ENCODE measurements around the gene HERC2.
"Not testable (repeated sequence)": the region's sequence is repeated elsewhere in the genome, so short reads cannot be mapped to it uniquely, and the experiment has no call there.

The HERC2 gene

DNA sequence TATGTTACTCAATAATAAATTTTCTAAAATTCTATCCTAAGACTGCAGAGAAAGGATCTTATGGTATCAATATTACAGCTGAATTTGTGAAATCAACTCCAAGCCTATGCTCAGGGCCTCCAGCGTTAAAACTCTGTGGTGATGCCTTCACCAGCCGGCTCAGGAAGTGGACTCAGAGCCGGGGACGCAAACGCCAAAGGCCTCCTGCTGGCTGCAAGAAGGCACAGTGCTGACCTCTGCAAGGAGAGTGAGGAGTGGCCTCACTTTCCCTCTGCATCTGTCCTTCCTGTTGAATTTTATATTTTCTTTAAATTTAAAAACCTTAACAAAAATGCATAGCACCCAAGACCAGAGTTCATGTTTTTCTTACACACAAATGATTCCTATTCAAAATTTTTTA, 48.5 kb downstream of the HERC2 start:
- DNase-seq = no peak

DNA sequence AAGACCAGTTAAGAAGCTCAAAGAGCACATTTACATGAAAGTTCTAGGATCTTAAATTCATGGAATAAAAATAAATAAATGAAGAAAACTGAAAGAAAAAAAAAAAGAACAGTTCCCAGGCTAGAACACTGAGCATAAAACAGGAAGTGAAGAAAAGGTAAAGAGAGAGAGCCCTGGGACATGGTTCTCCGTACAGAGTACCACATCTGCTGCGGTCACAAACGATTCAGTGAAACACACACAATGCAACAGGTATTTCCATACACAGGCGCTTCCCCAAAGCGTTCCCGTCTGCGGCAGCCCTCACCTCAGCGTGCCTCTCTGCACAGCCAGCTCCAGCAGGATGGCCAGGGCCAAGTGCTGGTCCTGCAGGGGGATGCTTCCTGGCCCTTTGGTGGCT, 49.4 kb downstream of the HERC2 start:
- no peak for DNase-seq

DNA sequence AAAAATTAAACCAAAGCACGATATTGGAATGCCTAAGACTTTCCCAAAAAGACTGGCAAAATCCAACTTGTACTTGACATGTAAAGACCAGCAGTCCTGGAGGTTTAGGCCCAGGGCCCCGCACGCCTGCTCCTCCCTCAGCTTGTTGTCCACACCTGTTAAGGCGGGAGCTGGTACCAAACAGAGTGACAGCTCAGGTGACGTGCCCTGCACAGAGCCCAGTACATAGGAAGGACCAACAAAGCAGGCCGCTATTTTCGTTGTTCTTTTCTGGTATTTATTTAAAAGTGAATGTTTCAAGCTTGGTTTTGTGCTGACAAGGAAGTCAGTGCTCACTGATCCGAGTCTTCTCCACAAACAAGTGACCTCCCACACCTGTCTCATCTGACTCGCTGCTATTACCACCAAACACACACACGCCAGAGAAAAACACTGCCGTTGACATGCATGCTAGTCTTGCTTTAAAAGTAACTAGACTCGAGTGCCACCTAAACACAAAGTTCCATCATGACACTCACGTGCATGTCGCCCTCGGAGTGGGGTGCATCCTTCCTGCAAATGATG, 50.2 kb downstream of the HERC2 start:
- DNase-seq = no peak

DNA sequence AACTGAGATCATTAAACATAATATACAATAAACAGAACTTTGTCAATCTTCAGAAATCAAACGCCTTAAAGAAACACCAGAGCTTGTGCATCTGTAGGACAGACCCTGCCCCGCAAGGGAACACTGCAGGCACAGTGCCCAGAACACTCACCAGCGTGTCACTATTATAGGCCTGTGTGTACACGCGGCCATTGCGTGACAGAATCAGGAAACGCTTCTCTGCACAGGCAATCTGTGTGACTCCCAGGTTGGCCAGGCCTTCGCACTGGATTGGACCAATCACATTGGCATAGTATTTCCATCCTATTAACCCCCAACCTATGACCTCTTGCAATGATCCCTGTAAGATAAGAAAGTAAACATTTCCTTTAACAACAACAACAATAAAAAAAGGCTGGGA, 52.9 kb downstream of the HERC2 start:
- DNase-seq = no peak

DNA sequence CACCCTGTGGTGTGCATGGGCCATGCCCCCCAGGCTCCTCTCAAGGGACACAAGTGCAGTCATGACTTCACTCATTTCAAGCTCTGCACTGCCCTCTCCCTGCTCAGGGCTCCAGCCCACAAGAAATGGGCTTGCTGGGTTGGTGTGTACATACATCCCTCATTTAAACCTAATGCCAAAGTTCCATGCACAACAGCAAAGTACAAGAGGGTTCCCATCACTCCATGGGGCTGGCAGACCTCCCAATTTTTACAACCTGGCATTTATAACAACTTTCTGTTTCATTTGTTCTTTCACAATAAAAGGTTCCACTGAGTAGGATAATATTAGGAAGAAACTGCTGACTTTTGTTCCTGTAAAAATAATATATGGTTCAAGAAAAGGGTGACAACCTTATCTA, 54.3 kb downstream of the HERC2 start:
- no peak for DNase-seq

DNA sequence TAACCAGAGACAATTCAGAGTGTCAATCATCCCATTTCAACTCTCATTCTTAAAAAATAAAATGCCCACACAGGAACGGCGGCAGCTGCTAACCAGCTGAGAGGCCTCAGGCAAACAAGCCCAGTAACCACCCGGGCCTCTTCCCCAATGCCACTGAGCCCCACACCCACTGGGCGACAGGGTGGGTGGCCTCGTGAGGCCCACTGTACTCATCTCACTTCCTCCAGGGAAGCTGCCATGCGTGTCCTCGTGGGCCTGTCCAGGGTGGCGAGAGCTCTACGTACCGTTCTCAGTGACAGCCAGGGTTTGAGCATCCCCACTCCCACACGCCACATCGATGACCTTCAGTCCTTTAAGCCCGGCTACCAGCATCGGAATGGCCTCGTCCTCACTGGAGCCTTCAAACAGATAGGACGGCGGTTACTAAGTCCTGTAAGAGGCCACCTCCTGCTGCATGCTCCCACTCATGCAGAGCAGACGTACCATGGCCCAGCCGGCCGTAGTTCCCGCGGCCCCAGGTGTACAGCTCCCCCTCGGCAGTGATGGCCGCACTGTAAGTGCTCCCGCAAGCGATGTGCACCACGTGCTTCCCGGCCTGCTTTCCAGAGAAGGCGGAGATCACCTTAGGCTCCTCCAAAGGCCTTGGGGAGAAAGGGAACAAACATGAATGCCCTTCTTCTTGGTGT, 56.5 kb downstream of the HERC2 start:
- DNase-seq = no peak

DNA sequence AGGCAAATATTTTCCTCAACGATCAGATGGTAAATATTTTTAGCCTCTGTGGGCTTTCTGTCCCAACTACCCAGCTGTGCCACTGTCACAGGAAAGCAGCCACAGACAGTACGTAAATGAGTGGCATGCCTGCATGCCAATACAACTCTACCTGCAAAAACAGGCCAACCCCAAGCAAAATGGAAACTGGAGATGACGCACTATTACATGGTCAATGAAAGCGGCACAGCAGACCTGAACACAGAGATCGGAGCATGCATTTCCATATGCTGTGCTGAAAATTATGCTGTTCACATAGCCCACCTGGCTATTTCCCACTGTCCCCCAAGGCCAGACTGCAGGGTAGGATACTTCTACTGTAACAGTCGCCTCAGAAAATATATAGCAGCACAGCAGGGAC, 57.8 kb downstream of the HERC2 start:
- DNase-seq = no peak

DNA sequence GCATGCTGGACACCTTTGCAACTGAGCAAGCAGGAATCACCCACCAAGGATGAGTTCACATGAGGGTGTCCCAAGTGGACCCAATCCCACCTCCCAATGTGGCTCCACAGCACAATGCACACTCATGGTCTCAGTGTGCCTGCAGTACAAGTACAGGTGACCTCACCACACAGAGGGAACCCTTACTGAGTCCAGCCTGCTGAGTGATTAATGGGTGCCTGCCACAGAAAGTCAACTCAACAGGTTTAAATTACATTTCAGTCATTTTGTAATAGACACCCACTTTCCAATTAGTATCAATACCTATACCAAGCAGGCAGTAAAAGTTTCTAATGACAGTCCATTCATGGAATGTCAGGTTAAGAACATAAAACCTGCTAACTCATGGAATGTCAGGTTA, 59.5 kb downstream of the HERC2 start:
- no peak for DNase-seq

DNA sequence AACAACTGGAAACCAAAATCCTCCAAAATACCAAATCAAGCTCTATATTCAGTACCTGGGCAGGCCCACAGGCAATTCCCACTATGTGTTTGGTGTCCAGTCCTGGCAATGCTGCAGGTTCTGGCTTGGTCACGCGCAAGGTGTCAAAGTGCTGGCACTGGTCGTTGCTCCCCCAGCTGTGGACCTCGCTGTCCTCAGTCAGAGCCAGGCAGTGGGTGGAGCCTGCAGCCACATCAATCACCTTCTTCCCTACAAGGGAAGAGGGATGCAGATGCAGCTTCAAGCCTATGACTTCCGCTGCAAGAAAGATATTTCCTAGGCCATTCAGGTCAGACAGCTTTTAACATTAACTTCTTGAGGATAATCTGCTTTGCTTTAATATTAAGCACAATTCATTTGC, 61.3 kb downstream of the HERC2 start:
- no peak for DNase-seq

DNA sequence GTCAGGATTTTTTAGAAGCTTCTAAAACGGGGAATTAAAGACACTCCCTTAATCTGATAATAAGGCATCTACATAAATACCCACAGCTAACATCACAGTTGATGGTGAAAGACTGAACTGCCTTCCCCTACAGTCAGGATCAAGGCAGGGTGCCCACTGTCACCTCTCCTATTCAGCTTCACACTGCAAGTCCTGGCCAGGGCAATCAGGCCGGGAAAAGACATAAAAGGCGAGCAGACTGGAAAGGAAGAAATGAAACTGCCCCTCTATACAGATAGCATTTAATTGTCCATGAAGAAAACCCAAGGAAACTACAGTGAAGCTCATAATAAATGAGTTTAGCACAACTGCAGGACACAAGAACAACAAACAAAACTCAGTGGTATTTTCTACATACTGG, 61.7 kb downstream of the HERC2 start:
- no peak for DNase-seq

DNA sequence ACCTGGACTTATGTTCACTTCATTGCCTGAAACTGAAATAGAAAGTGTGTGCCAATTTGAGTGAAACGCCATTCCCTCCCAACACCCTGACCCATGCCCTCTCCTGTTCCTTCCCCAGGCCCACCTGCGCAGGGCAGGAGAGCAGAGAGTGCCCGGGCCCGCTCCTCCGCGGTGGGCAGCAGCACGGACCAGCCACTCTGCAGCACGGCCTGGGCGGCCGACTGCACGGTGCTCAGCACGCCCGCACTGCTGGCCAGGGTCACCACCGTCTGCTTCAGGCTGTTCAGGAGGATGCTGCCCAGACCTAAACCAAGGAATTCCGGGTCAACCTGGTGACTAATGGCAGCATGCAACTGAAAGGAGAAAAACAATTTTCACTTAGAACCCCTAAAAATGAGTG, 66.0 kb downstream of the HERC2 start:
- DNase-seq = no peak

DNA sequence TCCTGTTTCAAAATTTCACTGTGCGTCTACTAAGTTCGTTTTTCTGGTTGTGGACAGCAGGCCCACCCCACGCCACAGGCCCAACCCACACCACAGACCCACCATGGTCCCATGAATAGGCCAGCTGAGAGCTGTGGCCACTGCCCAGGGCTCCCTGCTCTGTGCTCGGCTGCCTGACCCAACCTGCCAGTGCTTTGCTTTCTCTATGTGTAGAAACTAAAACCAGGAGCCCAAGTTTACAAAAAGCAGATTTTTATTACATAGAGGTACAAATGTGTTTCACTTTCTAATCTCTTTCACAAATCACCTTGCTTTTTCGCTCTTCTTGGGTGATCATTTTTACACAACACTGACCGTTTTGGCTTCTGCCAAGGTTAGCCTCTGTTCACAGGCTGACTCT, 69.1 kb downstream of the HERC2 start:
- DNase-seq = no peak

DNA sequence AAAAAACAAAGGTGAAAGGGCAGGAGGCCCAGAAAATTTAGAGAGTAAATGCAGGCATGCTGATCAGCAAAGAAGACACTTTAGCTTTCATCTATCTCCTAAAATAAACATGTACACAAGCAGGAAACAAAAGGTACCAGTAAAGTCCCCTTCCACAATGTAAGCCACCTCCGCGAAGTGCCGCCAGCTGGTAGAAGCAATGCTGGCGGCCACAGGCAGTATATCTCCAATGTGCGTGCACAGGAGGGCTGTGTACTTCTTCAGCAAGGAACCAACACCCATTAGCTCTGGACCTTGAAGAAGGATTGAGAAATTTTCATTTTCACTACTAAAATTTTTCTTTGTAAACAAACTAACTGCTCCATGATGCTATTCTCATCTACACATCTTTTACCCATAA, 75.4 kb downstream of the HERC2 start:
- no peak for DNase-seq

DNA sequence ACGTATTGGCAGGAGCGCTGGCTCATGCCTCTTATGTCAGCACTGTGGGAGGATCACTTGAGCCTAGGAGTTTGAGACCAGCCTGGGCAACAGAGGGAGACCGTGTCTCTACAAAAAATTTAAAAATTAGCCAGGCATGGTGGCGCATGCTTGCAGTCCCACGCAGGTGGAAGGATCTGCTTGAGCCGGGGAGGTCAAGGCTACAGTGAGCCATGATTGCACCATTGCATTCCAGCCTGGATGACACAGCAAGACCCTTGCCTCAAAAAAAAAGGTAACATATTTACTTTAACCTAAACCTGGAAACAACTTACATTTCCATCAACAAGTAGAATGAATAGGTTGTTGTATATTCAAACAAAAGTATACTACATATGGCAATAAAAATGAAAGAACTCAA, 78.1 kb downstream of the HERC2 start:
- no peak for DNase-seq

DNA sequence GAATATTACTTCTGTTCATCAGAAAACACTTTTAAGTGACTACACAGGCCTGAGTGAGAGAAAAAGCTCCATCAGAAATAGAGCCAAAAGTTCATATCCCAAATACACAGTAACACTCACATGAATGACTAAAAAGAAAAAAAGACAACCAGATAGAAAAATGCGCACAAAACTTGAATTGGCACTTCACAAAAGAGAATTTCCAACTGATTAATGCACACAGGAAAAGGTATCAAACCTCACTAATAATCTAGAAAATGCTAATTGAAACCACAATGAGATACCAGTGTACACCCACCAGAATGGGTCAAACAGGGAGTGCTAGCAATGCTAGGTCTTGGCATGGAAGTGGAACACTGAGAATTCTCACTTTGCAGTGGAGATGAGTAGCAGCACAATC, 78.6 kb downstream of the HERC2 start:
- DNase-seq = no peak

DNA sequence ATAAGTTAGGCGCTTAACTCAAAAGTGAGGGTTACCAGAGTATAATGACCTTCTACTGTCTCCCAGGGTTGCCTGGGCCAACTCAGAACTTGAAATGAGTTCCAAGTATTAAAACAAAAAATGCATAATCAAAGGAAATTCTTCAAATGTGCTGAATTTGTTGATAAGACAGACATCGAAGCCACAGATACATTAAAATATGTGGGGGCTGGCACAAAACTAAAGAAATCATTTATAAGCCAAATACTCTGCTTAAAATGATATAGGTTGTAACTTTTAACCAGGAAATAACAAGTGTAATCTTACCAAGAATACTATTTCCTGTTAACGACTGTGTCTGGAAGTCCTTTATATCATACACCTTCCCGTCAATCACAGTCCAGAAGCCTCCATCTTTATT, 83.7 kb downstream of the HERC2 start:
- not testable (repeated sequence) for DNase-seq

DNA sequence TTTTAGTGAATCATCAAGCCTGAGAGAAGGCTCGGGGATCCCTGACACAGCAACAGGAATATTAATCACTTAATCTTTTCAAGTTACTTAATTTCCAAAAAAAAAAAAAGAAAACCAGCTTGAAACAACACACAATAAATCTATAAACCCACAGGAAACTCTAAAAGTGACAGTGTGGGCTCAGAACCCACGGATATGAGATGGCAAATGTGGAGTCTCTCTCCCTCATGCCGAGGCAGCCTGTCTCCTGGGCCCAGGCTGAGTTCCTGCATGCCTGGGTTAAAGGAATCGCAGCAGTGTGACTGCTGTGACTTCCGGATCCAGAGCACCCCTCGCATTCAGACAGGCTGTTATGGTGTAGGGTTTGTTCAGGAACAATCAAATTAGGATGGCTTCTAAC, 90.2 kb downstream of the HERC2 start:
- not testable (repeated sequence) for DNase-seq

DNA sequence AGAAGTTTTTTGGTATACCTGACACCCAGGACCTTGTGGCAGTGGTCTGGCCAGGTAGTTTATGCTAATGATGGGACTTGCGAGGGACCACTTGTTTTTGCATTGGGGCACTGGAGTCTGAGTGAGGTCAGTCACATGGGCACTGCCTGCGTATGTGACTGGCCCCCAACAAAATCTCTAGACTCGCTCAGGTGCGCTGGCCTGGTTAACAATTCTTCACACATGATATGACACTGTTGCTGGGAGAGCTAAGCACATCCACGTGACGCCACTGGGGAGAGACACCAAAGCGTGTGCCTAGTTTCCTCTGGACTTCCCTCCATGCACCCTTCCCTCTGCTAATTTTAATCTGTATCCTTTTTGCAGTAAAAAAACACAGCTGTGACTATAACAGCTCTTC, 90.6 kb downstream of the HERC2 start:
- not testable (repeated sequence) for DNase-seq

DNA sequence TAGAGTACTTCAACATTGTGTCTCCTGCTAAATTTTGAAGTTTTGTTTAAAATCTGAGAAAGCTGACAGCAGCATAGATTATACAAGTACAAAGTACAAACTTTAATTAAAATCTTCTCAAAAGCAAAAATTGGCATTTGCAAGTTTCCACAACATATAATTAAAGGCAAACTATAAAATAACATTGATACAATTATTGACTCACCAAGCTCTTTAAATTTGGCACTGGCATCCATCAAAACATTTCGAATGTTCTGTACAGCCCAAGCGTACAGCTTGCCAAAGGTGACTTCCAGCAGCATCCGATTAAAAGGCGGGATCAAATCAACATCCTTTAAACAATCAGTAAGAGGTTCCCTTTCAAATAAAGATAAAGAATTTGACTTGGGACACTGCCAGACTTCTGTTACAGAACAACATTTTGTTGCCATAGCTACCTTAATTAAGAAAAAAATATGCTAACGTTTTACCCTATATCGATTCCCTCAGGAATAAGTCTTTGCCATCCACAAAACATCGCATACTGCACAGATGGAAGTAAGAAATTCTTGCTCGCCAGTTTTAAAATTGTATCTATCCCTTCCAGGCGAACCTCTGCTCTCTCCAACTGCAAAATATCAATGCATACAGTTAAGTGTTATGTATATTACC, 92.9 kb downstream of the HERC2 start:
- DNase-seq = not testable (repeated sequence)

DNA sequence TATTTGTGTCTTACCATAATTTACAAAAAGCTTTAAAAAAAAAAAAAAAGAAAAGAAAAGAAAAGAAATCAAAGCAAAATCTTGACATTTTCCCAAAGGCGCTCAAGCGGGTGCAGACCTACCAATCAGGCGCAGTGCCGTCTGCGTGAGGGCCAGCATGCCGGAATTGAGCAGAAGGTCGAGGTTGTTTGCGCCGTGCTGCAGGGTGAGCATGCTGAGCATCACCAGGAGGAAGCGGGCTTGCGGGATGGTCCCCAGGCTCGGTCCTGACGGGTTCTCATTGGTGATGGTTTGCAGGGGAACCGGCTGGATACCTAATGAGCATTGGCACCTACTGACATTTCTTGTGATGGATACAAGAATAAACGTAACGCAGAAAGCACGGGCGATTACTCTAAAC, 93.9 kb downstream of the HERC2 start:
- no peak for DNase-seq

DNA sequence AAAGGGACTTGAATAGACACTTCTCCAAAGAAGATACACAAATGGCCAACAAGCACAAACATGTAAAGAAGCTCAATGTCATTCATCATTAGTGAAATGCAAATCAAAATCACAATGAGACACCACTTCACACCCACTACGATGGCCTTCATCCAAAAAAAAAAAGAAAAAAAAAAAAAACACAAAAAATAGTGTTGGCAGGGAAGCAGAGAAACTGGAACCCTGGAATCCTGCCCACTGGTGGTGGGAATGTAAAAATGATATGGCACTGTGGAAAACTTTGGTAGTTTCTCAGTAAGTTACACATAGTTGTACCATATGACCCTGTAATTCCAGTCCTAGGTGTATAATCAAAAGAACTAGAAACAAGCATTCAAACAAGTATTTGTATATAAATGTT, 94.7 kb downstream of the HERC2 start:
- not testable (repeated sequence) for DNase-seq

DNA sequence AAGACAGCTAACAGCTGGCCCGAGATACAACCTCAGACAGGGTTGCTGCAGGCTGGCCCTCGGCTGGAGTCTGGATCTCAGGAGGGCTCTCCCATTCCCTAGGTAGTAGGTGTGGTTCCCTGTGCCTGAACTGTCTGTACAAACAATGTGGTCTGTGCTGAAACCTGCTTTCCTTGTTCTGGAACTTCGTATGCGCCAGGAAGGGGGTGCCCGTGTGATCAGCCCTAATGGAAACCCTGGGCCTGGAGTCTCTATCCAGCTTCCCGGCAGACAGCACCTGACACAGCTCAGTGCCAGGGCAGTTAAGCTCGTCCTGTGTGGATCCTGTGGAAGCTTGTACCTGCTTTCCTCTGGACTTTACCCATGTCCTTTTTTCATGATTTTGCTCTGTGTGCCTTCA, 99.4 kb downstream of the HERC2 start:
- DNase-seq = not testable (repeated sequence)

DNA sequence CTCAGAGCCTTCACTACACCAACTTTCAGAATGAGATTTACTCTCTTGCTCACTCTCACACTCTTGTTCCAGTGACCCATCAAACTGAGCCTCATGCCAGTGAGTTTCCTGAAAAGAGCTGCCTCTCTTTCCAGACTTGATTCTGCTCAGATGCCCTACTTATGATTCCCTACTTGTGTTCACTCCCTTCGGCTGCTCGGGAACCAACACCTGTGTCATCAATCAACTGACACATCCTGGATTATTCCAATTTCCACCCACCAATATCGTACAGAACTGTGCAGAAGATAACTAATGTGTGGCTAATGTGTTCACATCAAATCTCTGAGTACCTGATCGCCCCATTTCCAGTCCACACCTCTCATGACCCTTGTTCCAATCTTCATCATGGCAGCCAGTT, 100.3 kb downstream of the HERC2 start:
- not testable (repeated sequence) for DNase-seq

DNA sequence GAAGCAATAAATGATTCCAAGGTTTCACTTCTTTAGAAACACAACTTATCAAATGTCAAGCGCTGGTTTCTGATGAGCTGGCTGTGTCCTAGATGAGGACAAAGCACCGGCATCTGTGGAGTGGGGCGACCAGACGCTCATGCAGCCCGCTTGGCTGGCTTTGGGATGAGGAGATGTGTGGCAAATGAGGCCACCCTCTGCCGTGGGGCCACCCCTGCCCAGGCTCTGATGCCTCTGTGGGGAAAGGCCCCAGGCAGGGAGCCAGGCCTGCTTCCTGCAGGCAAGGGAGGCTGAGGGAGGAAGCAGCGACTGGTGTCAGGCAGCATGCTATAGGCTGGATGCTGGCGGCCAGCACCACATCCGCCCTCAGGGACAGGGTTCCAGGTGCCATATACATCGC, 102.9 kb downstream of the HERC2 start:
- no peak for DNase-seq
